ENCODE measurements around the gene AFP.
A peak's percentile ranks its signal among the peaks of the same experiment; 100 is the strongest.

AFP gene

DNA sequence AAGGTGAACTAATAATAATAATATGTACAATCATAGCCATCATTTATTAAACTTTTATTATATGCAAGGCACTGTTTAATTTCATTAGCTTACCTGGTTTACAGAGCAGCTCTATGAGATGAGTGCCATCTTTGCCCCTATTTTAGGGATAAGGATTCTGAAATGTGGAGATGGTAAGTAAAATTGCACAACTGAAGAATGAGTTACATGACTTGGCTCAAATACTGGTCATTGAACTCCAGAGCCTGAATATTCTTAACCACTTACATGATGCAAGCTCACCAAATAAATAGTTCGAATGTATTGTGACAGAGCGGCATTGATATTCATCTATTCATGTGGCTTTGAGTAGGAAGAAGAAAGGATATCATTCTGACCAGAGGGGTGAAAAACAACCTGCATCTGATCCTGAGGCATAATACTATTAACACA lies 20.2 kb upstream of the AFP start:
- no peak for DNase-seq

DNA sequence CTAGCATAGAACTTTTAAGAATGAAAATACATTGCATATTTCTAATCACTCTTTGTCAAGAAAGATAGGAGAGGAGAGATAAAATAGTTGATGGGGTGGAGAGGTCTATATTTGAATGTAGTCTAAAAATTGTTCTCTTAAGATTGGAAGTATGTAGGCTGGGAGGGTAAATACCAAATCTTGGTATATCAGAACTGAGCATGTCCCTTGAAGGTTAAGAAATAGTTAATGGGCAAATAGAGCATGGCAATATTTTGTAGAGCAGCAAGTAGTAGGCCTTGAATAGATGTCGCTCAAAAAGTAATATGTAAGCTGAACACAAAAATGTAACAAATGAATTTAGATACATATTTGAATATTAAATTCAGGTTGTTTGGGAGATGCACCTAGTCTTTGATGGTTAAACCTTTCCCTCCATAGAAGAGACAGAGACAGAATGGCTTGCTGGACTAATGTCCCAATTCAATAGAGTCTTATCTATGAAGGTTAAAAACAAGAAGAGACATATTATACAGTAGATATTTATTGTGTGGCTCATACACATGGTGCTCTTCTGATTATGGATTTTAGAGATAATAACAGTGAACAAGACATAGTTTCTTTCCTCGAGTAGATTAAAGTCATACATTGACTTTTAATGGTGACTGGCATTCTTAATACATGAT lies 19.5 kb upstream of the AFP start:
- DNase-seq: no peak

DNA sequence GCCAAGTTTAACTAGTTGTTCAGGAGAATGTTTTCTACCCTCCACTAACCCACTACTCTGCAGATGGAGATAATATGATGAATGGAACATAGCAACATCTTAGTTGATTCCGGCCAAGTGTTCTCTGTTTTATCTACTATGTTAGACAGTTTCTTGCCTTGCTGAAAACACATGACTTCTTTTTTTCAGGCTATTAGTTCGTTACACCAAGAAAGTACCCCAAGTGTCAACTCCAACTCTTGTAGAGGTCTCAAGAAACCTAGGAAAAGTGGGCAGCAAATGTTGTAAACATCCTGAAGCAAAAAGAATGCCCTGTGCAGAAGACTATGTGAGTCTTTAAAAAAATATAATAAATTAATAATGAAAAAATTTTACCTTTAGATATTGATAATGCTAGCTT lies 18.7 kb upstream of the AFP start:
- DNase-seq: no peak

DNA sequence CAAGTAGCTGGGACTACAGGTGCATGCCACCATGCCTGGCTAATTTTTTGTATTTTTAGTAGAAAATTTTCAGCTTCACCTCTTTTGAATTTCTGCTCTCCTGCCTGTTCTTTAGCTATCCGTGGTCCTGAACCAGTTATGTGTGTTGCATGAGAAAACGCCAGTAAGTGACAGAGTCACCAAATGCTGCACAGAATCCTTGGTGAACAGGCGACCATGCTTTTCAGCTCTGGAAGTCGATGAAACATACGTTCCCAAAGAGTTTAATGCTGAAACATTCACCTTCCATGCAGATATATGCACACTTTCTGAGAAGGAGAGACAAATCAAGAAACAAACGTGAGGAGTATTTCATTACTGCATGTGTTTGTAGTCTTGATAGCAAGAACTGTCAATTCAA lies 18.0 kb upstream of the AFP start:
- DNase-seq: no peak

DNA sequence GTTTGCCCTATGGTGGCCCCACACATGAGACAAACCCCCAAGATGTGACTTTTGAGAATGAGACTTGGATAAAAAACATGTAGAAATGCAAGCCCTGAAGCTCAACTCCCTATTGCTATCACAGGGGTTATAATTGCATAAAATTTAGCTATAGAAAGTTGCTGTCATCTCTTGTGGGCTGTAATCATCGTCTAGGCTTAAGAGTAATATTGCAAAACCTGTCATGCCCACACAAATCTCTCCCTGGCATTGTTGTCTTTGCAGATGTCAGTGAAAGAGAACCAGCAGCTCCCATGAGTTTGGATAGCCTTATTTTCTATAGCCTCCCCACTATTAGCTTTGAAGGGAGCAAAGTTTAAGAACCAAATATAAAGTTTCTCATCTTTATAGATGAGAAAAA lies 17.3 kb upstream of the AFP start:
- DNase-seq: no peak

DNA sequence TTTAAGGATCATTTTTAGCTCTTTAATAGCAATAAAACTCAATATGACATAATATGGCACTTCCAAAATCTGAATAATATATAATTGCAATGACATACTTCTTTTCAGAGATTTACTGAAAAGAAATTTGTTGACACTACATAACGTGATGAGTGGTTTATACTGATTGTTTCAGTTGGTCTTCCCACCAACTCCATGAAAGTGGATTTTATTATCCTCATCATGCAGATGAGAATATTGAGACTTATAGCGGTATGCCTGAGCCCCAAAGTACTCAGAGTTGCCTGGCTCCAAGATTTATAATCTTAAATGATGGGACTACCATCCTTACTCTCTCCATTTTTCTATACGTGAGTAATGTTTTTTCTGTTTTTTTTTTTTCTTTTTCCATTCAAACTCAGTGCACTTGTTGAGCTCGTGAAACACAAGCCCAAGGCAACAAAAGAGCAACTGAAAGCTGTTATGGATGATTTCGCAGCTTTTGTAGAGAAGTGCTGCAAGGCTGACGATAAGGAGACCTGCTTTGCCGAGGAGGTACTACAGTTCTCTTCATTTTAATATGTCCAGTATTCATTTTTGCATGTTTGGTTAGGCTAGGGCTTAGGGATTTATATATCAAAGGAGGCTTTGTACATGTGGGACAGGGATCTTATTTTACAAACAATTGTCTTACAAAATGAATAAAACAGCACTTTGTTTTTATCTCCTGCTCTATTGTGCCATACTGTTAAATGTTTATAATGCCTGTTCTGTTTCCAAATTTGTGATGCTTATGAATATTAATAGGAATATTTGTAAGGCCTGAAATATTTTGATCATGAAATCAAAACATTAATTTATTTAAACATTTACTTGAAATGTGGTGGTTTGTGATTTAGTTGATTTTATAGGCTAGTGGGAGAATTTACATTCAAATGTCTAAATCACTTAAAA lies 16.6 kb upstream of the AFP start:
- DNase-seq: no peak

DNA sequence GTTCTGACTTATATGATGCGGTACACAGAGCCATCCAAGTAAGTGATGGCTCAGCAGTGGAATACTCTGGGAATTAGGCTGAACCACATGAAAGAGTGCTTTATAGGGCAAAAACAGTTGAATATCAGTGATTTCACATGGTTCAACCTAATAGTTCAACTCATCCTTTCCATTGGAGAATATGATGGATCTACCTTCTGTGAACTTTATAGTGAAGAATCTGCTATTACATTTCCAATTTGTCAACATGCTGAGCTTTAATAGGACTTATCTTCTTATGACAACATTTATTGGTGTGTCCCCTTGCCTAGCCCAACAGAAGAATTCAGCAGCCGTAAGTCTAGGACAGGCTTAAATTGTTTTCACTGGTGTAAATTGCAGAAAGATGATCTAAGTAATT lies 15.4 kb upstream of the AFP start:
- no peak for DNase-seq

DNA sequence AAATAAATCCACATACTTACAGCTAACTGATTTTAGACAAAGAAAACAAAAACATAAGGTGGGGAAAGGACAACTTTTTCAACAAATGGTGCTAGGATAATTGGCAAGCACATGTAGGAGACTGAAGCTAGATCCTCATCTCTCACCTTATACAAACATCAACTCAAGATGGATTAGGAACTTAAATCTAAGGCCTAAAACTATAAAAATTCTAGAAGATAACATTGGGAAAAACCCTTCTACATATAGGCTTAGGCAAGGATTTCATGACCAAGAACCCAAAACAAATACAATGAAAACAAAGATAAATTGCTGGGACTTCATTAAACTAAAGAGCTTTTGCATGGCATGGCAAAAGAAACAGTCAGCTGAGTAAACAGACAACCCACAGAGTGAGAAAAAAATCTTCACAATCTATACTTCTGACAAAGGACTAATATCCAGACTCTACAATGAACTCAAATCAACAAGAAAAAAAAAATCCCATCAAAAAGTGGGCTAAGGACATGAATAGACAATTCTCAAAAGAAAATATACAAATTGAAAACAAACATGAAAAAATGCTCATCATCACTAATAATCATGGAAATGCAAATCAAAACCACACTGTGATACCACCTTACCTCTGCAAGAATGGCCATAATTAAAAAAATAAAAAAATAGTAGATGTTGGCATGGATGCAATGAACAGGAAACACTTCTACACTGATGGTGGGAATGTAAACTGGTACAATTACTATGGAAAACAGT lies 14.1 kb upstream of the AFP start:
- no peak for DNase-seq

DNA sequence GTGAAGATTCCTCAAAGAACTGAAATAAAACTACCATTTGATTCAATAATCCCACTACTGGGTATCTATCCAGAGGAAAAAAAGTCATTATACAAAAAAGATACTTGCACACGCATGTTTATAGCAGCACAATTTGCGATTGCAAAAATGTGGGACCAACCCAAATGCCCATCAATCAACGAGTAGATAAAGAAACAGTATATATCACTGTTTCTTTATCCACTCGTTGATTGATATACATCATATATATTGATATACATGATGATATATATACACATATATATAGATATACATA lies 13.6 kb upstream of the AFP start:
- DNase-seq: no peak

DNA sequence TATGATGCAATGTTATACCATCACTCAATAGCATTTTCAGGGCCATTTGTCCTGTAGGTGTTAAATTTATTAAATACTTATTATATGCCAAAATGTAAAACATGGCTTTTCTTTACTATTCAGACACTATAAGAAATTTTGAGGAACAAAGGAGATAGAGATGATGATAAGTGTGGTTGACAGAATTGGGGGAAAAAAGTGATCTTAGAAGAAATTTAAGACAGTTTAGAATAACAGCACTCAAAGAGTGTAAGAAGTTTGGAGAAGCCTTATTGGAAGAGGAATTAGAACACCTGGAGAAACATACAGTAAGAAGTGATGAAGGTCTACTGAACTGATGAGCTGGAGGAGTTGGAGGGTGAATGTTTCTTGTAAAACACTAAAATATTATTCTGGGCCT lies 12.8 kb upstream of the AFP start:
- no peak for DNase-seq

DNA sequence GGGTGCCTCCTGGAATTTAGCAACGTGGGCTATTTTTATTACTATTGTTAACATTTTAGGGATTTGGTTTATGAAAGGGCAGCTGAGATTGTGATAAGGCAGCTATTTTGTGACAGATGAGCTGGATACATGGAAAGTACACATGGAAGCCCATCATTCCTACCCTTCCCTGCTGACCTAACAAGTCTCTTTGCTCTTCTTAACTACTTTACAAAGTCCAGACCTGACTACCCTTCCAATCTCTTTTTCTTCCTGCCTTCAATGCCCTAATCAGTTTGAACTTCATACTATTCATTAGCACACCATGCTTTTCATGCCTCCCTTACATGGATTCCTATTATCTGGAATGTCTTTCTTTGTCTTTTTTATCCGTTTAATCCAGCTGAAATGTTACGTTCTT lies 9.4 kb upstream of the AFP start:
- no peak for DNase-seq

DNA sequence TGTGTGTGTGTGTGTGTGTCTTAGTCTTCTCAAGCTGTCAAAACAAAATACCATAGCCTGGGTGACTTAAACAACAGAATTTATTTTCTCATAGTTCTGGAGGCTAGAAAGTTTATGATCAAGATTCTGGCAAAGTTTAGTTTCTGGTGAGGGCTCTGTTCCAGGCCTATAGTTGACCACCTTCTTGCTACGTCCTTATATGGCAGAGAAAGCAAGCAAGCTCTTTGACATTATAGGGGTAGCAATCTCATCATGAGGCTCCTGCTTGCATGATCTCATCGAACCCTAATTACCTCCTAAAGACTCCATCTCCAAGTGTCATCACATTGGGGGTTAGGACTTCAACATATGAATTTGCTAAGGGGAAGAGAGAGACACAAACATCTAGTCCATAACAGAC lies 6.9 kb upstream of the AFP start:
- no peak for DNase-seq

DNA sequence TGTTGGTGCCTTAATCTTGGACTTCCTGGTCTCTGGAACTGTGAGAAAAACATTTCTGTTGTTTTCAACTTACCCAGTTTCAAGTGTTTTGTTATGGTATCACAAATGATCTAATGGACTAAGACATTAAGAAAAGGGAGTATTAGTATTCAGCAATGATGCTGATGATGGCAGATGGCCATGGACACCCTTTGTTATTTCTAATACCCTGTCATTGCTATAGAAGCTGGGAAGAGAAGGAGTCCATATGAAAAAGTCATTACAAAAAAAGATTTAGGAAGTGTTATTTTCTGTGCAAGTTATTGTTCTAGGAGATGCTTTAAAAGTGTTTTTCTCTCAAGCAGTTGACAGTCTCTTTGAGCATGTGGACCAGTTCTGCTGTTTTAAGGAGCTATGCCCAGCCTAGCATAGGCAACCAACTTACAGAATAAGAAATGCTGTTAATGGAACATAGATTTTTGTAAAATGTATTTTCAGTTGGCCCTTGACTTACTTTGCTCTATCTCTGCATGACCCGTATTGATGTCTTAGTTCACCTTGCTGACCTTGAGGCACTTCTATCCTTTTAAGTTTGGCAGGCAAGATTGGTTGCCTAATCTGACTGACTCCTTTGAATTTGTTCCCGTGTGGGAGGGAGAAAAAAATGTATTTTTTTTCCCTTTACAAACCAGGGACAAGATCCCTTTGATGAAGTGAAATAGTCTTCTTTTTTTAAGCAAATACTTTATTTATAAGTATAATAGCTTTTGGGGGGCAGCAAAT lies 6.0 kb upstream of the AFP start:
- DNase-seq: no peak

DNA sequence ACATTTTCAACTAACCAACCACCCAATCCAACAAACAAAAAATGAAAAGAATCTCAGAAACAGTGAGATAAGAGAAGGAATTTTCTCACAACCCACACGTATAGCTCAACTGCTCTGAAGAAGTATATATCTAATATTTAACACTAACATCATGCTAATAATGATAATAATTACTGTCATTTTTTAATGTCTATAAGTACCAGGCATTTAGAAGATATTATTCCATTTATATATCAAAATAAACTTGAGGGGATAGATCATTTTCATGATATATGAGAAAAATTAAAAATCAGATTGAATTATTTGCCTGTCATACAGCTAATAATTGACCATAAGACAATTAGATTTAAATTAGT lies 4.2 kb upstream of the AFP start:
- DNase-seq: no peak

DNA sequence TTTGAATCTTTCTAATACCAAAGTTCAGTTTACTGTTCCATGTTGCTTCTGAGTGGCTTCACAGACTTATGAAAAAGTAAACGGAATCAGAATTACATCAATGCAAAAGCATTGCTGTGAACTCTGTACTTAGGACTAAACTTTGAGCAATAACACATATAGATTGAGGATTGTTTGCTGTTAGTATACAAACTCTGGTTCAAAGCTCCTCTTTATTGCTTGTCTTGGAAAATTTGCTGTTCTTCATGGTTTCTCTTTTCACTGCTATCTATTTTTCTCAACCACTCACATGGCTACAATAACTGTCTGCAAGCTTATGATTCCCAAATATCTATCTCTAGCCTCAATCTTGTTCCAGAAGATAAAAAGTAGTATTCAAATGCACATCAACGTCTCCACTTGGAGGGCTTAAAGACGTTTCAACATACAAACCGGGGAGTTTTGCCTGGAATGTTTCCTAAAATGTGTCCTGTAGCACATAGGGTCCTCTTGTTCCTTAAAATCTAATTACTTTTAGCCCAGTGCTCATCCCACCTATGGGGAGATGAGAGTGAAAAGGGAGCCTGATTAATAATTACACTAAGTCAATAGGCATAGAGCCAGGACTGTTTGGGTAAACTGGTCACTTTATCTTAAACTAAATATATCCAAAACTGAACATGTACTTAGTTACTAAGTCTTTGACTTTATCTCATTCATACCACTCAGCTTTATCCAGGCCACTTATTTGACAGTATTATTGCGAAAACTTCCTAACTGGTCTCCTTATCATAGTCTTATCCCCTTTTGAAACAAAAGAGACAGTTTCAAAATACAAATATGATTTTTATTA lies 3.6 kb upstream of the AFP start:
- DNase-seq: no peak

DNA sequence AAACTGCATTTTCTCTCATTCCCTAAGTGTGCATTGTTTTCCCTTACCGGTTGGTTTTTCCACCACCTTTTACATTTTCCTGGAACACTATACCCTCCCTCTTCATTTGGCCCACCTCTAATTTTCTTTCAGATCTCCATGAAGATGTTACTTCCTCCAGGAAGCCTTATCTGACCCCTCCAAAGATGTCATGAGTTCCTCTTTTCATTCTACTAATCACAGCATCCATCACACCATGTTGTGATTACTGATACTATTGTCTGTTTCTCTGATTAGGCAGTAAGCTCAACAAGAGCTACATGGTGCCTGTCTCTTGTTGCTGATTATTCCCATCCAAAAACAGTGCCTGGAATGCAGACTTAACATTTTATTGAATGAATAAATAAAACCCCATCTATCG lies 2.9 kb upstream of the AFP start:
- no peak for DNase-seq

DNA sequence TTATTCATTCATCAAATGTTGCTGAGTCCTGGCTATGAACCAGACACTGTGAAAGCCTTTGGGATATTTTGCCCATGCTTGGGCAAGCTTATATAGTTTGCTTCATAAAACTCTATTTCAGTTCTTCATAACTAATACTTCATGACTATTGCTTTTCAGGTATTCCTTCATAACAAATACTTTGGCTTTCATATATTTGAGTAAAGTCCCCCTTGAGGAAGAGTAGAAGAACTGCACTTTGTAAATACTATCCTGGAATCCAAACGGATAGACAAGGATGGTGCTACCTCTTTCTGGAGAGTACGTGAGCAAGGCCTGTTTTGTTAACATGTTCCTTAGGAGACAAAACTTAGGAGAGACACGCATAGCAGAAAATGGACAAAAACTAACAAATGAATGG lies 1.7 kb upstream of the AFP start:
- DNase-seq: peak; percentile 1 to 25

DNA sequence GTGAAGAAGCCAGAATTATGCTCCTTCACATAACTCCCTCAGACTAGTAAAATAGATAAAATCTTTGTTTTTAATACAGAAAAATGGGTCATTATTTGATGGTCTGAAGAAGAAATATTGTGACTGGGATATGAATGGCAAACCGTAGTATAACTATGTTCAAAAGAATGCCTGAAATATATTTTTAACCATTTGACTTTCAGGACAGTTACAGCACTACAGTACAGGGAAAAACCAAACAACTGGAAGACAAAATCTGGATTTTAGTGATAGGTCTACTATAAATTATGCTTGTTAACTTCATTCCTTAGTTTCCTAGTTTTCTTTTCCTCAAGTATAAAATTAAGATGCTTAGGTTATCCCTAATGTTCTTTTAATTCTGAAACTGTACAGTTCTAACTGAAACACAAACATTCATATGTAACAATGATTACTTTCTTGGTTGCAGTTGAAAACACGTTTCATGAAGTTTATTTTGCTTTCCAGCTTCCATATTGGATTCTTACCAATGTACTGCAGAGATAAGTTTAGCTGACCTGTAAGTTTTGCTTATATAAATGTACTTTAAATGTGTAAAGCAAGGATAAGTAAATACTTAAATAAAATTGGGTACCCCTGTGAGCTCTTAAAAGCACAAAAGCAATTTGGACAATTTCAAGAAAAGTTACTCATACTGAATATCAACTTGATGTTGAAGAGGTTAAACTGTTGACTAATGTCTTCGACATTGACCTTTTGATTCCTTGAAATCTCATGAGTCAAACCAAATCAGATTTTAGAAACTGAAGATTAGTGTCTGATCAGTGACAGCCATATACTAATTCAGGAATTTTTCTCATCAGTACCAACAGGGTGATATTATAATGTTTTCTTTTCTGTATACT lies 895 bp downstream of the AFP start:
- no peak for DNase-seq

DNA sequence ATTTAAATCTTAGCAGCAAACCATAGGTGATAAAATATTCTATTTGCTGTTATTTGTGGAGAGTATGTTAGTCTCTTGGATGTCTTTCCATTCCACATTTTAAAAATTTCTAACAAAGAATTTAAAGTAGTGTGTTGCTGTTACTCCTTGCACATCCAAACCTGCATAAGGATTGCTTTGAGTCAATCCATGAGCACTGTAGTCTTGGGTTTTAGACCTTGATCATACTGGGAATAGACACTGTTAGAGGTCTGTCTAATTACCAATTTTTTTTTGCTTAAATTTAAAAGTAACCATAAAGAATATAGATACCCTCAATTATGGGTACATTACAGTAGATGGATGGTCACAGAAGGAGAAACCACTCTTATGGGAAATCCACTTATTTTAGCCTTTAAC lies 1.5 kb downstream of the AFP start:
- no peak for DNase-seq

DNA sequence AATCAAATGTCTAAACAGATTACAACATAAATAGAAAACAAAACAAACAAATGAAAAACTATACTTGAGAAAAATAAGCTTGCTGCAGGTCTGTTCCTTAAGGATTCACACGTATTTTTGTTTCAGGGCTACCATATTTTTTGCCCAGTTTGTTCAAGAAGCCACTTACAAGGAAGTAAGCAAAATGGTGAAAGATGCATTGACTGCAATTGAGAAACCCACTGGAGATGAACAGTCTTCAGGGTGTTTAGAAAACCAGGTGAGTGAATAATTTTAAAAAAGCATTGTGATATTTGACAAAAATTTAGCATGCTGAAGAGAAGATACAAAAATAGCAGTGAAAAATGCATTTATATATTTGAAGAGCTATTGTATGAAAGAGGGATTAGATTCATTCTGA lies 2.0 kb downstream of the AFP start:
- no peak for DNase-seq

DNA sequence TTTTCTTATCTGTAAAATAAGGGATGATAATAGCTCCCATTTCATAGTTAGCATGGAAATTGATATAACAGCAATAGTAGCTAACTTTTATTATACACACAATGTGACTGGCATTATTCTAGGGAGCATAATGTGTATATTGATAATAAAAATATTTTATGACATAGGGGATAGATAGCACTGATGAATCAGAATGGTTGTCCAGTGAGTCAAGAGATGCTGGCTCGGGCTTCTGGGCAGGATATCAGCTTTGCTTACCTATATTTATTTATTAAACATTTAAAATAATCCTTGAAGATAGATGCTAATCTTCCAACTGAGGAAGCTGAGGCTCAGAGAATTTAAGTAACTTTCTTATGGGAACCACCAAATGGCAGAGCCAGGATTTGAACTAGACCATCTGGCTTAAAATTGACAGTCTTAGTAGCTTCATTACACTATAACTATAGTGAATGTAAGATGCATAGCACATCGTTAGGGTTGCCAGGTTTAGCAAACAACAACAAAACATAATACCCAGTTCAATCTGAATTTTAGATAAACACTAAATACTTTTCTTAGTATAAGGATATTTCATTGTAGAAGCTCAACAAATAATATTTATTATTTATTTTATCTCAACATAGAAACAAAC lies 2.7 kb downstream of the AFP start:
- no peak for DNase-seq

All from inflammatory macrophage treated with lipopolysaccharide for 1 hour (primary cell).